Neuronal stem cell (in vitro differentiated cells): ENCODE results near the gene CFAP43.

Experiments used
- DNase-seq: peaks from one replicate; pipeline ENCODE4 v3.0.0-alpha.2; 2013; ENCODE audit warnings: low spot score
- H2AFZ ChIP-seq: one replicate; pipeline ENCODE4 v1.6.1; 2013; ENCODE audit warnings: mild to moderate bottlenecking, low read length, inconsistent platforms
- H2AK5ac ChIP-seq: 2 replicates; pipeline ENCODE4 v1.6.1; 2013; ENCODE audit warnings: low read depth, mild to moderate bottlenecking, inconsistent platforms, low read length, moderate library complexity, mixed read lengths
- H2BK120ac ChIP-seq: 2 replicates; pipeline ENCODE4 v1.6.1; 2013; ENCODE audit warnings: low read depth, mild to moderate bottlenecking, inconsistent platforms, low read length, moderate library complexity, mixed read lengths
- H2BK12ac ChIP-seq: one replicate; pipeline ENCODE4 v1.6.1; 2013; ENCODE audit warnings: low read length, inconsistent platforms
- H2BK15ac ChIP-seq: 2 replicates; pipeline ENCODE4 v1.6.1; 2013; ENCODE audit warnings: mild to moderate bottlenecking, low read length, inconsistent platforms, mixed read lengths
- H2BK5ac ChIP-seq: one replicate; pipeline ENCODE4 v1.6.1; 2013; ENCODE audit warnings: inconsistent platforms, mild to moderate bottlenecking, low read length, moderate library complexity
- H3K14ac ChIP-seq: one replicate; pipeline ENCODE4 v1.6.1; 2013; ENCODE audit warnings: low read length, inconsistent platforms
- H3K18ac ChIP-seq: 2 replicates; pipeline ENCODE4 v1.6.1; 2013; ENCODE audit warnings: low read length, inconsistent platforms
- H3K23ac ChIP-seq: 2 replicates; pipeline ENCODE4 v1.6.1; 2013; ENCODE audit warnings: low read depth, mild to moderate bottlenecking, mixed read lengths, low read length, inconsistent platforms; ENCODE audit not compliant: poor library complexity
- H3K27ac ChIP-seq: replicated peaks from 3 replicates; pipeline ENCODE4 v1.5.1; 2013; ENCODE audit warnings: low read length, inconsistent platforms
- H3K27me3 ChIP-seq, 3 experiments: 2 replicates each; pipeline ENCODE4 v1.6.1; 2013; ENCODE audit warnings: low read length in 3 of 3, mild to moderate bottlenecking in 2 of 3, inconsistent platforms in 1 of 3, low read depth in 1 of 3, mixed read lengths in 1 of 3, moderate library complexity in 1 of 3; ENCODE audit not compliant: control insufficient read depth in 3 of 3, insufficient read depth in 3 of 3
- H3K36me3 ChIP-seq, 2 donors: replicated peaks in 1 of 2; 2 replicates each; pipeline ENCODE4 v1.6.1; 2013; ENCODE audit warnings: low read length in 2 of 2; ENCODE audit not compliant: control insufficient read depth in 2 of 2, insufficient read depth in 2 of 2
- H3K4ac ChIP-seq: 2 replicates; pipeline ENCODE4 v1.6.1; 2013; ENCODE audit warnings: inconsistent platforms, mild to moderate bottlenecking, low read length, moderate library complexity
- H3K4me1 ChIP-seq, 2 donors: 1 replicate in 1 of 2; 2 replicates in 1 of 2; pipeline ENCODE4 v1.6.1; 2013; ENCODE audit warnings: low read length in 2 of 2, low read depth in 1 of 2; ENCODE audit not compliant: control insufficient read depth in 2 of 2, insufficient read depth in 1 of 2
- H3K4me2 ChIP-seq: one replicate; pipeline ENCODE4 v1.6.1; 2013; ENCODE audit warnings: mild to moderate bottlenecking, low read length, inconsistent platforms; ENCODE audit not compliant: insufficient read depth, poor library complexity, severe bottlenecking
- H3K4me3 ChIP-seq, 2 donors: 2 replicates each; pipeline ENCODE4 v1.5.1; 2013; ENCODE audit warnings: low read length in 2 of 2, mild to moderate bottlenecking in 2 of 2, inconsistent platforms in 1 of 2, moderate library complexity in 1 of 2
- H3K79me1 ChIP-seq: one replicate; pipeline ENCODE4 v1.6.1; 2013; ENCODE audit warnings: low read depth, mild to moderate bottlenecking, inconsistent platforms, low read length, moderate library complexity
- H3K9ac ChIP-seq: one replicate; pipeline ENCODE4 v1.6.1; 2013; ENCODE audit warnings: mild to moderate bottlenecking, low read depth, low read length, inconsistent platforms; ENCODE audit not compliant: poor library complexity
- H3K9me3 ChIP-seq, 2 donors: replicated peaks in 1 of 2; 2 replicates each; pipeline versions ENCODE3 to v1.6.1; 2013; ENCODE audit warnings: low read length in 2 of 2, mild to moderate bottlenecking in 2 of 2, inconsistent platforms in 1 of 2, low read depth in 1 of 2, mixed read lengths in 1 of 2, moderate library complexity in 1 of 2; ENCODE audit not compliant: control insufficient read depth in 2 of 2, insufficient read depth in 1 of 2
- H4K8ac ChIP-seq: one replicate; pipeline ENCODE4 v1.6.1; 2013; ENCODE audit warnings: low read depth, mild to moderate bottlenecking, inconsistent platforms, low read length, moderate library complexity
- H4K91ac ChIP-seq: one replicate; pipeline ENCODE4 v1.6.1; 2013; ENCODE audit warnings: low read length, low read depth, mild to moderate bottlenecking, inconsistent platforms; ENCODE audit not compliant: poor library complexity
- WGBS, 2 donors: extraction: QIAGEN DNeasy Blood & Tissue Kit; methylation state at CpG; one replicate each; pipeline ENCODE4 v1.1.7; 2013; ENCODE audit warnings: missing lambda C conversion rate in 2 of 2, mixed read lengths in 1 of 2; ENCODE audit not compliant: insufficient read length in 2 of 2, insufficient replicate concordance in 1 of 2; ENCODE audit errors: extremely low coverage in 2 of 2; 5-methylcytosine and 5-hydroxymethylcytosine counted together

Gene CFAP43

DNA sequence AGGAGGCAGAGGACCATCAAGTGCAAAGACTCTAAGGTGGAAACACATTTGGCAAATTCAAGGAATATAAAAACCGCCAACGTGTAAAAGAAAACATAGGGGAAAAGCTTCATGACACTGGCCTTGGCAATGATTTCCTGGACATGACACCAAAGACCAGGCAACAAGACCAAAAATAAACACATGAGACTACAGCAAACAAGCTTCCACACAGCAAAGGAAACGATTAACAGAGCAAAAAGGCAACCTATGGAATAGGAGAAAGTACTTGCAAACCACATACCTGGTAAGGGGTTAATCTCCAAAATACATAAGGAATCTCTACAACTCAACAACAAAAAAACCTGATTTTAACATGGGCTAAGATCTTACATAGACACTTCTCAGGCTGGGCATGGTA is 26.0 kb upstream of the CFAP43 start:
- Histone ChIP-seq H3K14ac (no peak overlapping the region), H2AFZ (no peak overlapping the region), H3K23ac (no peak overlapping the region), H3K9ac (no peak overlapping the region), H3K4me1 (peaks cover 2 to 15% of the 10 kb centered on the region in 2 donors), H3K36me3 (peaks cover 2 to 64% of the 10 kb centered on the region in 2 donors), H2BK15ac (no peak overlapping the region), H2BK120ac (no peak overlapping the region), H3K18ac (no peak overlapping the region), H3K9me3 (no peaks in the 10 kb centered on the region), H3K27me3 (peaks cover 0 to 19% (median 0%) of the 10 kb centered on the region in 3 experiments), H3K4me2 (no peak overlapping the region), H2BK5ac (no peak overlapping the region), H2BK12ac (no peak overlapping the region), H3K27ac (no peak overlapping the region), H3K4me3 (no peak overlapping the region), H3K4ac (no peak overlapping the region), H4K91ac (no peak overlapping the region), H3K79me1 (no peaks in the 10 kb centered on the region), H4K8ac (no peak overlapping the region), H2AK5ac (no peak overlapping the region)
- no peak for DNase-seq
- no CpG with 5 or more reads among the region's 3 CpGs for WGBS, 2 donors

DNA sequence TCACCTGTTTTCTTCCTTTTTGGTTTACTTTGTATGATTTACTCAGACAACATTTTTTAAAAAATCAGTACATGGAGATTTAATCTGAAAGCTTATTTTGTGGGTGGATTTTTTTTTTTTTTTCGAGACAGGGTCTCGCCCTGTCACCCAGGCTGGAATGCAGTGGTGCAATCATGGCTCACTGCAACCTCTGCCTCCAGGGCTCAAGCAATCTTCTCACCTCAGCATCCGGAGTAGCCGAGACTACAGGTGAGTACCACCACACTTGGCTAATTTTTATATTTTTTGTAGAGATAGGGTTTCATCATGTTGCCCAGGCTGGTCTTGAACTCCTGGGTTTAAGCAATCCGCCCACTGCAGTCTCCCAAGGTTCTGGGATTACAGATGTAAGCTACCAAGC is 25.1 kb upstream of the CFAP43 start:
- Histone ChIP-seq H2AFZ (no peak overlapping the region), H3K23ac (no peak overlapping the region), H2BK120ac (no peak overlapping the region), H3K4me2 (no peak overlapping the region), H3K14ac (no peak overlapping the region), H3K27me3 (peaks cover 0 to 22% (median 2%) of the 10 kb centered on the region in 3 experiments), H3K4ac (no peak overlapping the region), H3K36me3 (peaks cover 2 to 55% of the 10 kb centered on the region in 2 donors), H4K8ac (no peak overlapping the region), H2BK12ac (no peak overlapping the region), H2BK5ac (no peak overlapping the region), H3K4me3 (no peak overlapping the region), H3K27ac (no peak overlapping the region), H2BK15ac (no peak overlapping the region), H4K91ac (no peak overlapping the region), H3K9me3 (no peaks in the 10 kb centered on the region), H3K9ac (no peak overlapping the region), H2AK5ac (no peak overlapping the region), H3K79me1 (no peaks in the 10 kb centered on the region), H3K4me1 (peaks cover 2 to 15% of the 10 kb centered on the region in 2 donors), H3K18ac (no peak overlapping the region)
- no peak for DNase-seq
- WGBS, 2 donors: no CpG with 5 or more reads among the region's 5 CpGs

DNA sequence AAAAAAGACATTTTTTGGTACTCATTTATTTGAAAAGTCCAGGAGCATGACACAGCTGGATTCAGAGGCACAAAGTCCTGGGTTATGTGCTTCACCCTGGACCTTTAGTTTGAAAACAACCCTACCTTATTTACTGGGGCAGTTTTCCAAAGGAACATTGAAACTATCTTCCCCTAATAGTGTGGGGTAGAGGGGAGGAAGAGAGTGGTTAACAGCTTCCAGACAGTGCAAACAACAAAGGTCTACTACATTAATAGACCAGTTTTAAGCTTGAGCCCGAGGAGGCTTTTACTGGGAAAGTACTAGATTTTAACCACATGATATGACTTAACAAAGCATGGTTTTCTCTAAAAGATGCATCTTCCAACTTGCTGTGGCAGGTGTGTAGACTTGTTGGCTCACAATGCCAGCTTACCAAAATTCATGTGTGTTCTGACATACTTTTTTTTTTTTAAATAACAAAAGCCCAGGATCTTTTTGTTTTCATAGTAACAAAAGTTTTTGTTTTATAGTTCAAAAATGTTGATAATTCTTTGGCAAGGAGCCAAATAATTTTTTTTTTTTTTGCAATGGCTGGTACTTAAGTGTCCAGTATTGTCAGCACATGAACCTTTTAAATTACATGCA is 24.3 kb upstream of the CFAP43 start:
- H2AFZ ChIP-seq: no peak overlapping the region
- H3K9ac ChIP-seq: no peak overlapping the region
- no peak overlapping the region for H3K4me2 ChIP-seq
- H2BK5ac ChIP-seq: no peak overlapping the region
- no peak overlapping the region for H2BK15ac ChIP-seq
- no peak overlapping the region for H2BK12ac ChIP-seq
- no peak overlapping the region for H4K8ac ChIP-seq
- no peak overlapping the region for H2AK5ac ChIP-seq
- no peak overlapping the region for H3K27ac ChIP-seq
- no peak overlapping the region for H4K91ac ChIP-seq
- no peak overlapping the region for H3K23ac ChIP-seq
- no peaks in the 10 kb centered on the region for H3K79me1 ChIP-seq
- no CpG with 5 or more reads among the region's 1 CpG for WGBS, 2 donors
- no peak overlapping the region for H3K18ac ChIP-seq
- peaks cover 0 to 22% (median 2%) of the 10 kb centered on the region in 3 experiments for H3K27me3 ChIP-seq
- no peak overlapping the region for H3K4ac ChIP-seq
- peaks cover 2 to 47% of the 10 kb centered on the region in 2 donors for H3K36me3 ChIP-seq
- H3K9me3 ChIP-seq: no peaks in the 10 kb centered on the region
- H3K4me1 ChIP-seq: peaks cover 2 to 15% of the 10 kb centered on the region in 2 donors
- no peak overlapping the region for H3K14ac ChIP-seq
- no peak for DNase-seq
- H2BK120ac ChIP-seq: no peak overlapping the region
- no peak overlapping the region for H3K4me3 ChIP-seq

DNA sequence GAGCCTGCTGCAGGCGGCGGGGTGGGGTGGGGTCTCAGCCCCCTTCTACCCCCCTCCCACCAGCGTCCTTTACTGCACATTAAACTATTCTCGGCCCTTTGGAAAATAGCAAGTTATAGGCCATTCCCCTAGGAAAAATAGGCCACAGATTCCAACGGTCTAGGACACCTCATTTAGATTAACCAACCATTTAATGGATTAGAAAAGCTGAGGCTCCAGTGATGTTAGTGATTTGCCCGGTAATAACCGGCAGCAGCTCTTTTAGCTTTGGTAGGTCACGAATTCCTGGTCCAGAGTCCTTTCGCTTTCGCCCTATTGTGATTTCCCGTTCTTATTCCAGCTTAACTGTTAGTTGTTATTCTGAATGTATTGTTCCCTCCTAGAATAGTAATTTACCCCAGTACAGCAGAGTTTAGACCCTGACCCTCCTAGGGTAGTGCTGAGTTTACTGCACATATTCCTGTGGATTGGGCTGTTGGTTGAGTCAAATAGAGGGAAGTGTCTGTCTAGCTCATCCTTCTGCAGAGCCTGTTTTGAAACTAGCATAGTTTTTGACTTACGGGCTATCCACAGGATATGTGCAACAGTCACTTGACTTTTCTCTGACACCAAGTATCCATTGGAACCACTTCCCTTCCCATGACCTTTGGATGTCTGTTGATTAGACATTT is 23.3 kb upstream of the CFAP43 start:
- peak overlapping the region; percentile 91 for H3K9ac ChIP-seq
- peak overlapping the region; percentile 68 for H3K23ac ChIP-seq
- peak overlapping the region; percentile 25 for H3K14ac ChIP-seq
- no peak for DNase-seq
- peak overlapping the region; percentile 66 for H2BK120ac ChIP-seq
- peaks cover 2 to 17% of the 10 kb centered on the region in 2 donors for H3K4me1 ChIP-seq
- H3K27ac ChIP-seq: no peak overlapping the region
- no CpG with 5 or more reads among the region's 12 CpGs for WGBS, 2 donors
- H2AK5ac ChIP-seq: no peak overlapping the region
- no peaks in the 10 kb centered on the region for H3K9me3 ChIP-seq
- peak overlapping the region; percentile 95 for H3K4me2 ChIP-seq
- no peak overlapping the region for H3K4ac ChIP-seq
- H2AFZ ChIP-seq: peak overlapping the region; percentile 86
- no peak overlapping the region for H4K8ac ChIP-seq
- no peak overlapping the region for H2BK5ac ChIP-seq
- no peak overlapping the region for H4K91ac ChIP-seq
- peak overlapping the region; percentile 91 for H3K18ac ChIP-seq
- peak overlapping the region; percentile 87 to 92 for H3K4me3 ChIP-seq
- peaks cover 0 to 22% (median 2%) of the 10 kb centered on the region in 3 experiments for H3K27me3 ChIP-seq
- peaks cover 2 to 37% of the 10 kb centered on the region in 2 donors for H3K36me3 ChIP-seq
- H2BK12ac ChIP-seq: no peak overlapping the region
- H3K79me1 ChIP-seq: no peaks in the 10 kb centered on the region
- H2BK15ac ChIP-seq: no peak overlapping the region
